ENCODE results near the gene IFITM1.
A peak's percentile ranks its signal among the peaks of the same experiment; 100 is the strongest.
"Not testable (repeated sequence)": the region's sequence is repeated elsewhere in the genome, so short reads cannot be mapped to it uniquely, and the experiment has no call there.

The IFITM1 gene

DNA sequence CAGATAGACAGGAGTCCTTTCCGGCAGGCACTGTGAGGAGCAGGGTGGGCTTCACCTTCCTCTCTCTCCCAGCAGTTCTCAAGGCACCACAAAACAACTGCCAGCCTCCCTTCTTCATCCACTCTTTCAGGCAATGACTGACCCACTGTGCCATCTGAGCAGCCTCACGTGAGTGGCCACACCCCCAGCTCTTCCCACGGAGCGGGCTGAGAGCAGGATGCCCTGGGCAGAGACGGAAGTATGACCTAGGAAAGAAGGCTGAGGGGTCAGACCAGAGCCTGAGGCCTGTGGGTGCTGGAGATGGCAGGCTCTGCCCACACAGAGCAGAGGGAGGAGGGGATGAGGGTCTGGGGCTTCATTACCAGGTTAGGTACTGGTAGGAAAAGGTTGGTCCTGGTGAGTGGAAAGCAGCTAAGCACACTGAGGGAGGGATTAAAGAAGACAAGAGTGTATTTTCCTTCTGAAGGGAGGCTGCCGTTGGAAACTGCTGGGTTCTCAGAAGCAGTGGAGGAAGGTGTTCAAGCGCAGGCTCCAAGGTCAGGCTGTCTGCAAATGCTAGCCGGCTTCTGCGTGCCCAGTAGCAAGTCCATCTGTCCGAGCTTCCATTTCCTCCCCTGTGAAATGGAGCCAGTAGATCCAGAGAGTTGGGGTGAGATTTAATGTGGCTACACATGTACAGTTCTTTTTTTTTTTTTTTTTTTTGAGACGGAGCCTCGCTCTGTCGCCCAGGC, 31.0 kb upstream of the IFITM1 start:
- no peak for DNase-seq (ENCODE audit: low read depth)

DNA sequence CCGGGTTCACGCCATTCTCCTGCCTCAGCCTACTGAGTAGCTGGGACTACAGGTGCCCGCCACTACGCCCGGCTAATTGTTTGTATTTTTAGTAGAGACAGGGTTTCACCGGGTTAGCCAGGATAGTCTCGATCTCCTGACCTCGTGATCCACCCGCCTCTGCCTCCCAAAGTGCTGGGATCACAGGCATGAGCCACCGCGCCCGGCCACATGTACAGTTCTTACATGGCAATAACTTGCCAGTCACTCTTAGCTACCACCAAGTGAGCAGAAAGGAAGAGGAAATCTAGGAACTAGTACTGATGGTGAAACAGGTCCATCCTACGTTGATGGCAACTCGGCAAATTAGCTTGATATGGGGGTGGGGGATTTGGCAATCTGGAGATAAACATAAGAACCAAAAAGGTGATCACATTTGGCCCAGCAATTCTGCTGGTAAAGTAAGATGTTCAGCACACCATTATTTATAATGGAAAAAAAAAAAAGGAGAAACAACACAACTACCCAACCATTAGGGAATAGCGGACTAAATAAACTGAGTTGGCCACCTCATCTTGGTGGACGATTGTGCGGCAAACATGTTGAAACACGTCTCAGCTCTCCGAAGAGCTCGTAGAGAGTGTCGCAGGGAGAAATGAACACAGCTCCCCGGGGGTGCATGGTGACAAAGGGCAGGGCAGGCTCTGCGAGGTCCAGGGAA, 30.3 kb upstream of the IFITM1 start:
- DNase-seq (ENCODE audit: low read depth), result no peak

DNA sequence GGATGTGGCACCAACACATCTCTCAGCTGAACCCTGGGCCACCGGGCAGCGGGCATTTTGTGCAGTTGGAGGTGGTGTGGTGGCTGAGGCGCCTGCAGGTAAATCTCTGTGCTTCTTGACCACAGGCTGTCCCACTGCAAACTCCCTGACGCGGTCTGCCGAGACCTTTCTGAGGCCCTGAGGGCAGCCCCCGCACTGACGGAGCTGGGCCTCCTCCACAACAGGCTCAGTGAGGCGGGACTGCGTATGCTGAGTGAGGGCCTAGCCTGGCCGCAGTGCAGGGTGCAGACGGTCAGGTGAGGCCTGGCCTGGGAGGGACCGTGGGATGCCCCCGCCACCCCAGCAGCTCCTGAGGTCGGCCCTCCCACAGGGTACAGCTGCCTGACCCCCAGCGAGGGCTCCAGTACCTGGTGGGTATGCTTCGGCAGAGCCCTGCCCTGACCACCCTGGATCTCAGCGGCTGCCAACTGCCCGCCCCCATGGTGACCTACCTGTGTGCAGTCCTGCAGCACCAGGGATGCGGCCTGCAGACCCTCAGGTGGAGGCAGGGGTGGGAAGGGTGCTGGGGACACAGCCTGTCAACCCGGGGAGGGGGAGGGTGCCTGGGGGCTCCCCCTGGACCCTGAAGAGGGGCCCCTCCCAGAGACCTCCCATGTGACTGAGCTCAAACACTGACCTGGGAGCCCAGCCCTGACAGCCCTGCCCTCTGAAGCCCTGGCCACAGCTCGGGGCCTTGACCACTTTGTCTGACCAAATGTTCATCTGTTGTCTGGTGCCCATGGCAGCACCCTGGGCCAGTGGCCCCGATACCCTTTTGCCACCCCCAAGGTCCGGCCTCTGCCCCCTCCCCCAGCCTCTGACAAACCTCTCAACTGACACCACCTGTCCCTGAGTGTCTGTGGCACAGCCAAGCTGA, 29.5 kb upstream of the IFITM1 start:
- DNase-seq (ENCODE audit: low read depth), result no peak

DNA sequence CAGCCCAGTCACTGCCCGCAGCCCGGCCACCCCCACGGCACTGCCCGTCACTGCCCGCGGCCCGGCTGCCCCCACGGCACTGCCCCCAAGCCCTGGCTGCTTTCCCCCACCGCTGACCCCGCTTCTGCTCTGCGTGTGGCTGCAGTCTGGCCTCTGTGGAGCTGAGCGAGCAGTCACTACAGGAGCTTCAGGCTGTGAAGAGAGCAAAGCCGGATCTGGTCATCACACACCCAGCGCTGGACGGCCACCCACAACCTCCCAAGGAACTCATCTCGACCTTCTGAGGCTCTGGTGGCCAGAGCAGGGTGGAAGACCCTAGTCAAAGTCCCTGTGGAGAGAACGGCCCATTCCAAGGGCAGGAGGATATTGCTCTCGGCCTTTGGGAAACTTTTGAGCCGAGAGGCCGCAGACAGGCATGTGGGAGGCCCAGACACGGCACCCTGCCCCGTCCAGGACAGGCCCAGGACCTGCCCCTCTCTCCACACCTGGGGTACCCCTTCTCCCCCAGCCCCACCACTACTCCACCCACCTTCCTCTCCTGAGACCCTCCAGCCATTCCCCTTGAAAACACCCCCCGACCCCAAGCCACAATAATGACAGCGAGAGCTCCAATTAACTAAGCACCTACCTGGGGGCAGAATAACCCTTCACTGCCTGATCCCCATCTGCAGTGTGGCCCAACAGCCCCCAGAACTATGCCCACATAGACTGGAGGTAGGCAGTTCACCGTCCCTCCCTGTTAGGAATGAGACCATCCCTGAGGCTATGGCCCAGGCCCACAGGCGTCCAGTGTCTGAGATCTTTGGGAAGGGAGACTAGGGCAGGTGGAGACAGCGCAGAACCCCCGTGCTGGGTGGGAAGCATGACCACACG, 28.6 kb upstream of the IFITM1 start:
- no peak for DNase-seq (ENCODE audit: low read depth)

DNA sequence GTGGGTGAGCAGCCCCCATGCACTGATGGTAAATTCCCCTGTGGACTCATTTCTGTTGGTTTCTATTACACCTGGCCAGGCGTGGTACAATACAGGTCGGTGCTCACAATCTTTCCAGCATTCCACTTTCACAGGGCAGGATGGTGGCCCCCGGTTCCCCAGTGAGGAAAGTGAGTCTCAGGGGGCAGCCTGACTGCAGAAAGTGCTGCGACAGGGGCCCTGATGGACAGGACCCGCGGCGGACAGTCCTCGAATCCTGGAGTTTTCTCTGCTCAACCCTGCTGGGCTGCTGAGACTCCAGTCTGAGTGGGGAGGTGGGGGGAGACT, 28.0 kb upstream of the IFITM1 start:
- no peak for DNase-seq (ENCODE audit: low read depth)

DNA sequence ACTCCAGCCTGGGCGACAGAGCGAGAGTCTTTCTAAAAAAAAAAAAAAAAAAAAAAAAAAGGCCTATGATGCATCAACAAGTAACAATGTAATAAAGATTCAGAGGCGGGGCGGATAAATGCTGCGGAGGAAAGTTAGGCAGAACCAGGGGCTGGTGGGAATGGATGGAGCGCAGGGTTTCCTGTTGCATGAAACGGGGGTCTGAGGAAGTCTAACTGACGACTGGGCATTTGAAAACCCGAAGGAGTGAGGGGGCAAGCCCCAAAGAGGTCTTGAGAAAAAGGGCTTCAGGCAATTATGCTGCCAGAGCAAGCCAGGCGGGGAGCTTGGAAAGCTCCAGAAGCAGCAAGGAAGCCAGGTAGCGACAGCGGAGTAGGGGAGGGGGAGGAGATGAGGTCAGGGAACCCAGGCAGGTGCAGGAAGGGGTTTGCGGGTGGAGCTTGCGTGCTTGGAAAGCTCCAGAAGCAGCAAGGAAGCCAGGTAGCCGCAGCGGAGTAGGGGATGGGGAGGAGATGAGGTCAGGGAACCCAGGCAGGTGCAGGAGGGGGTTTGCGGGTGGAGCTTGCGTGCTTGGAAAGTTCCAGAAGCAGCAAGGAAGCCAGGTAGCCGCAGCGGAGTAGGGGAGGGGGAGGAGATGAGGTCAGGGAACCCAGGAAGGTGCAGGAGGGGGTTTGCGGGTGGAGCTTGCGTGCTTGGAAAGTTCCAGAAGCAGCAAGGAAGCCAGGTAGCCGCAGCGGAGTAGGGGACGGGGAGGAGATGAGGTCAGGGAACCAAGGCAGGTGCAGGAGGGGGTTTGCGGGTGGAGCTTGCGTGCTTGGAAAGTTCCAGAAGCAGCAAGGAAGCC, 26.6 kb upstream of the IFITM1 start:
- not testable (repeated sequence) for DNase-seq (ENCODE audit: low read depth)

DNA sequence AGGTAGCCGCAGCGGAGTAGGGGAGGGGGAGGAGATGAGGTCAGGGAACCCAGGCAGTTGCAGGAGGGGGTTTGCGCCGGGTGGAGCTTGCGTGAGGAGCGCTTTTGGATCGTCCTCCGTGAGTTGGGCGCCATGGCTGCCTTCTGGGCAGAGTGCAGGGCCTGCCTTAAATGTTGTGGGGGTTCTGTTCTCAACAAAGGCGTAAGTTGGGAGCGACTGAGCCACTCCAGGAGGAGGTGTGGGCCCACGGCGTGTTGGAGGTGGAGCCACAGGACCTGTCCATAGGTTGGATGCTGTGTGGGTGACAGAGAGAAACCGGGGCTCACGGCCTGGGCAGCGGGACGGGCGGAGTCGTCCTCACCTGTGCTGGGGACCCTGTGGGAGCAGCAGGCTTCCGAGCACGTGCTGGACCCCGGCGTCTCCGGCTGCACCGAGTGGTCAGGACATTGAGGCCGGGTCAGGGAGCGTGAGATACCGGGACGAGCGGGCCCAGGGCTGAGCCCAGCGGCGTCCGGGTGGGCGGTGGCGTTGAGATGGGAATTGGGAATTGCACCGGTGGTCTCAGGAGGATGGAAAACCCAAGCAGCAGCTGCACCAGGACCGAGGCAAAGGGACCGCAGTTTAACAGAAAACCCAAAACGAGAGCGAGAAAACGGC, 25.9 kb upstream of the IFITM1 start:
- no peak for DNase-seq (ENCODE audit: low read depth)

DNA sequence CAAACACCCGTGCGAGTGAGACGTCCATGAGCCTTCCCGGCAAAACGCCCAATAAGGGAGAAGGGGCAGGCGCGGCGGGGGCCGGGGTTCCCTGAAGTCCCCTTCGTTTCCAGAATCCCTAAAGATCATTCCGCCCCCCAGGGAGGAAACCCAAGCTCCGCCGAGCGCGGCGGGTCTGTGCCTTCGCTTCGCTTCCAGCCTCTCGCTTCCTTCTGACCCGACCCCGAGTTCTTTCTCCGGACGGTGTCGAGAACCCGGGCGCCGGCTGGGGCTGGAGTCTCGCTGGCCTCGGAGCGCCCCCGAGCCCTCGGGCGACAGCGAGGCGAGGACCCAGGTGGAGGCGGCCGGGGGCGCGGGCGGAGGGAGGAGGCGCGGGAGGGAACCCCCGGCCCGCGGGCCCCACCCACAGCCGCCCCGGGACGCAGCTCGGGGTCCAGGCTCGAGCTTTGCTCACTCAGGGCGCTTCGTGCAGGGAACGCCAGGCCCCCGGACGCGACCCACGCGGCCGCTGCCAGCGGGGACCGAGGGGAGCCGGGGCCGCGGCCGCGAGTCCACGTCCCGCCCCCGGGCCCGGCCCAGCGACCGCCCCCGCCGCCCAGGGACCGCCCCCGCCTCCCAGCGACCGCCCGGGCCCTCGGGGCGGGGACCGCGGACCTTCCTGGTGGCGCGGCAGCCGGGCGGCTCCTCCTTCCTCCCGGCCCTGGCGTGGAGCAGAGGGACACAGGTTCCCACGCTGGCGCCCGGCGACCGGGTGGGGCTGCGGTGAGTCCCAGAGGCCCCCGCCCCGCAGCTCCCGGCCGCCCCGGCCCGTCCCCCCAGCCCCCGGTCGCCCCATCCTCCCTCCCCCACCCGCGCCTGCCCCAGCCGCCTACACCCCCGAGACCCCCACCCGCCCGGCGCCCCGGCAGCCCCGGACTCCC, 25.1 kb upstream of the IFITM1 start, which contains the start of gene PGGHG:
TSS of gene PGGHG (plus strand) at position 649 of the 920 bp plus-strand sequence. CDS start 691 bp downstream, outside the sequence.
- peak; percentile 55 for DNase-seq (ENCODE audit: low read depth)

DNA sequence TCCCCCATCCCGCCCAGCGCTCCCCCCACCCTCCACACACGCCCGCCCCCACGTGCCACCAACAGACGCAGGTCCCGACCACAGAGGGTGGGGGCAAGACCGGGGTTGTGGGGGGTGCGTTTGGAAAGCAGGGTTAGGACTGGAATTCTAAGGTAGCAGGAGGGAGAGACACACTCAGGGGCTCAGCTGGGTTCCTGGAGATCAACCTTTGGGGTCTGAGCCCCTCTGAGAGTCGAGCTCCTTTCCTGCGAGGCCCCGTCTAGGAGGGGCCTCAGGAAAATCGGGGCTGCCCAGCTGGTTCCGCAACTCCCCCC, 24.5 kb upstream of the IFITM1 start:
- no peak for DNase-seq (ENCODE audit: low read depth)

DNA sequence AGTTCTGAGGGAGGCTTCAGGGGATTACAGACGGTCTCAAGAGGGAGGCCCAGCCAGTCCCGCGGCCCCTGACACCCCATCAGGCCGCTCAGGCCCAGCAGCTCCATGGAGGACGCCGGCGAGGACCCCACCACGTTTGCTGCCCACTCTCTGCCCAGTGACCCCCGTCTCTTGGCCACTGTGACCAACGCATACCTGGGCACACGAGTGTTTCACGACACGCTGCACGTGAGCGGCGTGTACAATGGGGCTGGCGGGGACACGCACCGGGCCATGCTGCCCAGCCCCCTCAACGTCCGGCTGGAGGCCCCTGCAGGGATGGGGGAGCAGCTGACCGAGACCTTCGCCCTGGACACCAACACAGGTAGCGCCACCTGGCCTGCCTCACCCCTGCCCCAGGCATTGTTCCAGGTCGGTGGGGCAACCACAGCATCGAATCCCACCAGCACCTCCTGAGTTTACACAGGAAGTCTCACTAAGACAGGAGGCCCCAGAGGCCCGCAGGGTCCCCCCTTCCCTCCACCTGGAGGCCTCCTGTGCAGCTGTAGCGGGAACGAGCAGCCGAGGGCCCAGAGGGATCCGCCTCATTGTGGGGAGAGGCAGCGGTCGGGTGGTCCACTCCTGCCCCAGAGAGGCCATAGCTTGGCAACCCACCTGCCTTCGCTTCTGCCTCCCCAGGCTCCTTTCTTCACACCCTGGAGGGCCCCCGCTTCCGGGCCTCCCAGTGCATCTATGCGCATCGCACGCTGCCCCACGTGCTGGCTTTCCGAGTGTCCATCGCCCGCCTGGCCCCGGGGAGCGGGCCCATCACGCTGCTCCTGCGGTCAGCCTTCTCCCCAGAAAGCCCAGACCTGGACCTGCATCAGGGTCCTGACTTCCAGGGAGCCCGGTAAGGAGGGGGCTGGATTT, 23.9 kb upstream of the IFITM1 start:
- no peak for DNase-seq (ENCODE audit: low read depth)

DNA sequence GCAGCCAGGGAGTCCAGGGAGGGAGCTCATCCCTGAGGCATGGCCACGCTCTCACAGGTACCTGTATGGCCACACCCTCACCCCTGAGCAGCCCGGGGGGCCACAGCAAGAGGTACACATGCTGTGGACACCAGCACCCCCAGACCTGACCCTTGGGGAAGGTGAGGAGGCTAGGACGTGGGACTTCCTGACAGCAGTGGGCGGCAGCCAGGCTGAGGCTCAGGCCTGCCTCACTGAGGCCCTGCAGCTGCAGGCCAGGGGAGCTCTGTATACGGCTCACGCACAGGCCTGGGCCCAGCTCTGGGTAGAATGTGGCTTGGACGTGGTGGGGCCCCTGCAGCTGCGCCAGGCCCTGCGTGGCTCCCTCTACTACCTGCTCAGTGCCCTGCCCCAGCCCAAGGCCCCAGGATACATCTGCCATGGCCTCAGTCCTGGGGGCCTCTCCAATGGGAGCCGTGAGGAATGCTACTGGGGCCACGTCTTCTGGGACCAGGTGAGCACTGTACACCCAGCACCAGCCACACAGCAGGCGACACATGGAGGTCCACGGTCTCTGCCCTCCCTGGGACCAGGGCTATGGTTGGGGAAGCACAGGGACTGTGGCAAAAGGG, 23.1 kb upstream of the IFITM1 start:
- DNase-seq (ENCODE audit: low read depth), result no peak

DNA sequence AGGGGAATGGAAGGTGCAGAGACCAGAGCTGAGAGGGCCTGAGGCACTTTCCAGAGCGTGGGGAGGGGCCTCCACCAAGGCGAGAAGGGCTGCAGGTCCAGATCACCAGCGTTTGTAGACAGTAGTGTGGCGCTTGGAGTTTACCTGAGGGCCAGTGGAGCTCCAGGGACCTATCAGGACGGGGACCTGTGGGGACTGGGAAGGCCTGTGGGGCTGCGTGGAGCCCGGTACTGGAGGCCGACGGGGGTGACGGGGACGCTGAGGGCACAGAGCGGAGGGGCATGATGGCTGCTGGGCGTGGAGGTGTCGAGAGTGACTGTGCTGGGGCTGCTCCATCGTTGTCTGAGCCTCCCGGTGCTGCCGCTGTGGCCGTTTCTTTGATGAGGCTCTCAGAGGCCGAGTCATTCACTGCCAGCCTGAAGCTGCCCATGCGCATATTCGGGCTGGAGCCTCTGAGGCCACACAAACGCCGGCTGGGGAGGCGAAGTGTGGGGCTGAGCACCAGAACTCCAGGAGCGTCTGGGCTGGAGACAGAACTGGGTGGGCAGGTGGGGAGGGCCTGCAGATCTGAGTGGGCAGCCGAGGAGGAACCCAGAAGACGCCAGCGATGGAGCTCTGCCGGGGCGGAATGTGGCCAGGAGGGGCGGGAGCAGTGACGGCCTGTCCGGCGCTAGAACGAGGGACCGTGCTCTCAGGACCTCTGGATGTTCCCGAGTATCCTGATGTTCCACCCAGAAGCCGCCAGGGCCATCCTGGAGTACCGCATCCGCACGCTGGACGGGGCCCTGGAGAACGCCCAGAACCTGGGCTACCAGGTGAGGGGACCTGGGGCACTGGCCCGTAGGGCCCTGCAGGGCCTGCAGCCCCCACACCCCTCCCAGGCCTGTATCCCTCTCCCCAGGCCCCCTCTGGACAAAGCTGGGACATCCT, 22.3 kb upstream of the IFITM1 start:
- DNase-seq (ENCODE audit: low read depth), result no peak

DNA sequence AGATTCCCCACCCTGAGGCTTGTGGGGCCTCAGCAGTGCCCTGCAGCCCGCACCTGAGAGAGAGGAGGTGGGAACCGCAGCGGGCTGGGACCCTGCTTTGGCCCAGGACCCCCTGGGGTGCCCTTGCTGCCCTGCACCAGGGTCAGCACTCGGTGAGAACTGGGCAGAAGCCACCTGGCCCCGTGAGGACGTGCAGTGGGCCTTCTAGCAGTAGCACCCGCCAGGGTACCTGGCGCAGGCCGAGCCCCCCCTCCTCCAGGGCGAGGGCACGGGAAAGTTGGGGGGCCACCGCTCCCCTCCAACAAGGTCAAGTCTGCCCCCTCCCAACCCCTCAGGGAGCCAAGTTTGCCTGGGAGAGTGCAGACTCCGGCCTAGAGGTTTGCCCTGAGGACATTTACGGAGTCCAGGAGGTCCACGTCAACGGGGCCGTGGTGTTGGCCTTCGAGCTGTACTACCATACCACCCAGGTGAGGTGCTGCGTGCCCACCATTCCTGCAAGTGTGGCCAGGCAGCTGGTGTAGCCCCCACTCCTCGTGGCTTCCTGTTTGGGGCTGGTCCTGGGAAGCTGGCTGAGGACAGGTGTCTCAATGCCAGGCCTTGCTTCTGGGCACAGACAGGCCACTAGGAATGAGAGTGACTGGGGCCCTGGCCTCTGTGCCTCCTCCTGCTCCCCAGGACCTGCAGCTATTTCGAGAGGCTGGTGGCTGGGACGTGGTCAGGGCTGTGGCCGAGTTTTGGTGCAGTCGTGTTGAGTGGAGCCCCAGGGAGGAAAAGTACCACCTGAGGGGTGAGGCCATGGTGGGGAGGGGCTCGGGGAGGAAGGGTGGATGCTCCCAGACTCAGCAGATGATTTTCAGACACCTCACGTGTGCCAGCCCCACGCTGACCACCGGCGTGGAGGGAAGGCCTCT, 21.4 kb upstream of the IFITM1 start:
- no peak for DNase-seq (ENCODE audit: low read depth)

DNA sequence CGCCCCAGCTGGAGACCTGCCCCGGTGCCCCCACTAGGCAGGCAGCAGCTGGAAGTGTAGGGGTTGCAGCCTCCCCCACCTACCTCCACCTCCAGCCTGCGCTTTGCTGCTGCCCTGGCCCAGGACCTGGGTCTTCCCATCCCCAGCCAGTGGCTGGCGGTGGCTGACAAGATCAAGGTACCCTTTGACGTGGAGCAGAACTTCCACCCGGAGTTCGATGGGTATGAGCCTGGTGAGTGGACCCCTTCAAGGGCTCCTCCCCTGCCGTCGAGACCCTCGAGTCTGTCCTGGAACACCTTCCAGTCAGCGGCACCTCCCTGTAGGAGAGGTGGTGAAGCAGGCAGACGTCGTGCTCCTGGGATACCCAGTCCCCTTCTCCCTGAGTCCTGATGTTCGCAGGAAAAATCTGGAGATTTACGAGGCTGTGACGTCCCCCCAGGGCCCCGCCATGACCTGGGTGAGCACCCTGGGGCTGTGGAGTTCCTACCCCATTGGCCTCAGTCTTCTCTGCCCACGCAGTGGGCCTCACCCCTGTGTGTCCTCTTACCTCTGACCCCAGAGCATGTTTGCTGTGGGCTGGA, 20.5 kb upstream of the IFITM1 start:
- DNase-seq (ENCODE audit: low read depth), result no peak
